GM21619 (cell line): ENCODE results near the gene MAPK11.
A peak's percentile ranks its signal among the peaks of the same experiment; 100 is the strongest.

Experiments used
- ATAC-seq: cut with Tn5 transposase; IDR thresholded peaks from one replicate; pipeline ENCODE4 v1.9.1; 2021; ENCODE audit not compliant: unreplicated experiment

The MAPK11 gene

DNA sequence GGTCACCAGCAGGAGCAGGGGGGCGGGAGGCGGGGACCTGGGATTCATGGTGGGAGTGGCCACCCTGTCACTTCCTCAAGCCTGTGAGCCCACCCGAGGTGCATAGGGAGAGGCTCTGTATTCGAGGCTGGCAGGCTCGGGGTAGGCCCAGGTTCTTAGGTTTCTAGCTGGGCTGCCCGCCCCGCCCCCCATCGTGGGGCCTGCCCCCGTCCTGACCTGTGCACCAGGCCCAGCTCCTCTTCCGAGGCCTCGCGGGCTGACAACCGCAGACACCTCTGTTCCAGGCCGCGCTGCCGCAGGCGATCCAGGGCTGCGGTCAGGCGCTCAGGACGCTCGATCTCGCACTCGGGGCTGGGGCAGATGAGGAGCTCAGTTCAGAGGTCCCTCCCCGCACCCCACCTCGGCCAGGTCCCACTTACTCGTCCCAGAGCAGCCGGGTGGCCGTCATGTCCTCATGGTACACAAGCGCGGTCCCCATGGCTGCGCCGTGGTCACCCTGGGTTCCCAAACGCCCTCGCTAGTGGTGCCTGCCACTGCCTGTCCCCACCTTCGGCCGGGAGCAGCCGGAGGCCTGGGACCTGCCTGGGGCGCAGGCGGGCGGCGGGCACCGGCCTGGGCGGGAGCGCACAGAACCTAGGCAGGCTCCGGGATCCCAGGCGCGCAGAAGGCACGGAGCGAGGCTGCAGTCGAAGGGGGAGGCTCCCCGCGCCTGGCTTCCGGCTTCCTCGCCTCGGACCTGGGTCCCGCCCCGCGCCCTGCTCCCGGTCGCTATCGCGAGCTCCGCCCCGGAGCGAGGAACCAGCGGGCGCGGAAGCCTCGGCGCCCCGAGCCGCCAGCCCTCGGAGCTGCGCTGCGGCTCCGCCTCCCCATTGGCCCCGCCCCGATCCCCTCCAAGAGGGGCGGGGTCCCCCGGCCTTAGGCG, 19.4 kb downstream of the MAPK11 start, which contains the start of gene HDAC10:
Gene HDAC10, minus strand, starts transcription at position 711 of the 922 bp plus-strand sequence. Its CDS starts 233 bp downstream, at position 478.
- peak; percentile 48 for ATAC-seq

DNA sequence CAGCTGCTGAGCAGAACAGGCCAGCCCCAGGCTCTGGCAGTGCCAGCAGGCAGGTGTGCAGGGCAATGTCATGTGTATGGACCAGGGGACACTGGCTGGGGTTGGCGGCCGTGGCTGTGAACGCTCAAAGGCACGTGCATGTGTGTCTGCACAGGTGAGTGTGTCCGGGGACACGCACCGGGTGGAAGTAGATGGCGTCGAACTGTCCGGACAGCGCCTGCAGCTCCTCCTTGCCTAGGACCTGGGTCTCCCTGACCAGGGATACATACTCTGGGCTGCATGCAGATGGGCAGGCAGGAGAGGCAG, 20.0 kb downstream of the MAPK11 start:
- no peak for ATAC-seq

DNA sequence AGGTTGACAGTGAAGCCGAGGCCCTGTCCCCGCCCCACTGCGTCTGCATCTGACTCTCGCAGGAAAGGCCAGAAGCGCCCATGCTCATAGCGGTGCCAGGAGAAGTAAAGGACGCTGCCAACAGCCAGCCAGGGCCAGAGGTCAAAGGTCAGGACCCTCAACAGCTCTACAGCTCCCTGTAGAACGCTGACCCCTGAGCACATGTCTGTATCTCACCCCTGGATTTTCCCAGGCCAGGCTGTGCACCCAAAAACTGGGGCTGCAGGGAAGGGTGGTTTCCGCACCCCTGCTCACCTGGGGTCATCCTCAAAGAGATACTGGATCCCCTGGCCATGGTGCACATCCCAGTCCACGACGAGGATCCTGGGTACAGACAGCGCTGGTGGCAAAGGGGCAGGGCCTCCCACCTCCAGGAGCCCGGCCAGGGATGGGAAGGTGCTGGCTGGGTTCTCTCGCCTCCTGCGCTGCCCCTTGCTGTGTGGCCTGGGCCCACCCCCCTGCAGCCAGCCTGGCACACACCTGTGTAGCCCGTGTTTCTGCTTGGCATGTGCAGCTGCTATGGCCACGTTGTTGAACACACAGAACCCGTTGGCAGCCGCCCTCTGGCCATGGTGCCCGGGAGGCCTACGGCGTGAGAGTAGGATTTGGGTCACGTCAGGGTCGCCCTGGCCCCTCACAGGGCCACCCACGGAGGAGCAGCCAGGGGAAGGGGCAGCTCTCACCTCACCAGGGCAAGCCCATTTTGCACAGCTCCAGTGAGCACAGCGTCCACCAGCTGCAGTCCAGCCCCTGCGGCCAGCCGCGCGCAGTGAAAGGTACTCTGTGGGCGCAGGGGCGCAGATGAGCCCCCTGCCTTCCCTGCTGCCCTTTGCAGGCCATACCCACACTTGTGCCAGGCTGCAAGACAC, 20.6 kb downstream of the MAPK11 start:
- no peak for ATAC-seq

DNA sequence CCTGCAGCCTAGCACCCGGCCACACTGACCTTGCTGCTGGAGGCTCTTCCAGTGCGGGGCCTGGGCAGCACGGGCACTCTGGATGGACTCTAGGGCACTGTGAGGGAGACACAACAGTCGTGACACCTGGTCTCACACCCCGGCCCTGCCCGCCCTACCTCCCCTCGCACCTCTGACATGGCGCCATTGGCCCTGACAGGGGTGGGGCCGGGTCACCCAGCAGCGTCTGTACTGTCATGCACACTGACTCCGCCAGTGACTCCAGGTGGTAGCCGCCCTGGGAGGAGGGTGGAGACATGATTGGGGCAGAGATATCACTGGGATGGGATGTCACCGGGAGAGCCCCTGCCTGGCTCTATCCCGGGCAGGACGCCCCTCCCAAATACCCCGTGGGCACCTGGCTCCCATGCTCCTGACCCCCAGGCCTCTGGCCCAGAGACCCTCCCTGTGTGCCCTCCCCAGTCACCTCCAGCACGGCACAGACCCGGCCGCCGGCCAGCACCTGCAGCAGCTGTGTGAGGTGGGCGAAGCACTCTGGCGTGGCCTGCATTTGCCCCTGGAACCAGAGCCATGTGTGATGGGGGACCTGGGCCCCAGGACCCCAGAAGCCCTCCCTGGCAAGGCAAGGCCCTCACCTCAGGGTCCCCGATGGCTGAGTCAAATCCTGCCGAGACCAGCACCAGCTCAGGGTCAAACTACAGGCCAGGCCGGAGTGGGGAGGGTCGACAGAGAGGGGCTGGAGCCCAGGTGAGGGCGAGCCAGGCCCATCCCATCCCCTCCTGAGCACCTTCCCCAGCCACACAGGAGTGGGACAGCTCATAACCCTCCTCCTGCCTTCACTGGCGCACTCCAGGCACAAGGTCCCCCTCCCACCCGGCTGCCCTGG, 21.7 kb downstream of the MAPK11 start:
- no peak for ATAC-seq

DNA sequence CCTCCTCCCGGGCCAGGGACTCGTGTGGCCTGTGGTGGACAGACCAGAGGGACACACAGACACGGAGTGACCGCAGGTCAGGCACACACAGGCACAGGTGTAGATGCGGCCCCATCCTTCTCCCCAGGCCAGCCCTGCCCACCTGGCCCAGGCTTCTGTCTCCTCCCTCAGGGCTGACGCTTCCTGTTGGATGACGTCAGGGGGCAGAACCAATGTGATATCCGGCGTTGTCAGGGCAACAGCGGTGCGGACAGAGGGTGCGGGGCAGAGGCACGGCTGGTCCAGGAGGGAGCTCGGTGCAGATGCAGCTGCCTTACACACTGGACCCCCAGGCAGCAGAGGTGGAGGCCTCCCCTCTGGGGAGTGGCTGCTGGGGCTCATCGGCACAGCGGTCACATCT, 22.4 kb downstream of the MAPK11 start:
- no peak for ATAC-seq

DNA sequence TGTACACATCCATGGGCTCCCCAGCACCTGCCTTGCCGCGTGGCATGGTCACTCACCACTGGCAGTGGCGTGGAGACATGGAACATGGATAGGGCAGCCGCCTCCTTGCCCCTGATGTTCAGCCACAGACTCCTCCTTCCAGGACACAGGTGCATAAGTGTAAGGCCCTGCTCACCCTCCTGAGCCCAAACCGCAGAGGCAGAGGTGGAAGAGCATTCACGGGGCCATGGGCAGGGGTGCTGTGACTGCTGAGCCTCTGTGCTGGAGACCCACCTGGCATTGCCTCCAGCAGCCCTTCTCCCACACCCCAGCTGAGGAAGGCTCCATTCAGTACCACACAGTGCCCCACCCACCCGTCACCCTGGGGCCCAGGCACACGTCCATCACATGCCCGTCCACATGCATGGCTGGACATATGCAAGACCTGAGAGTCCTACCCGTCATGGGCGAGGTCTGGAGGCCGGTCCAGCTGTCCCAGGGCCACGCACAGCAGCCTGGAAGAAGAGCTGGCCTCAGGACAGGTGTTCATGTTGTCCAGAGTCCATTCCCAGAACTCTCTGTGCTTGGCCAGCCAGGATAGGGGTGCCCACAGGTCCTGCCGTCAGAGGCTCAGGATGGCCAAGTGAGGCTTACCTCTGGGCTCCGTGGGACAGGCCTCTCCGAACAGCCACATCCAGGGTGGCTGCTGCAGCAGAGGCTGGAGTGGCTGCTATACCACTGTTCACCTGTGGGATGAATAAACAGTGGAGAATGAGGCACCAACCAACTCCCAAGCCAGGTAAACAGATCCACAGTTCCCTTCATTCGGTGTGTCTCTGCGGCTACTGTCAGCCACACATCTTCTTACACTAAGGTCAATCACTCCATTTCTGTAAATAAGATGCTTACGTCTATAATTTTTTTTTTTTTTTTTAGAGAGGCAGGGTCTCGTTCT, 23.7 kb downstream of the MAPK11 start:
- no peak for ATAC-seq

DNA sequence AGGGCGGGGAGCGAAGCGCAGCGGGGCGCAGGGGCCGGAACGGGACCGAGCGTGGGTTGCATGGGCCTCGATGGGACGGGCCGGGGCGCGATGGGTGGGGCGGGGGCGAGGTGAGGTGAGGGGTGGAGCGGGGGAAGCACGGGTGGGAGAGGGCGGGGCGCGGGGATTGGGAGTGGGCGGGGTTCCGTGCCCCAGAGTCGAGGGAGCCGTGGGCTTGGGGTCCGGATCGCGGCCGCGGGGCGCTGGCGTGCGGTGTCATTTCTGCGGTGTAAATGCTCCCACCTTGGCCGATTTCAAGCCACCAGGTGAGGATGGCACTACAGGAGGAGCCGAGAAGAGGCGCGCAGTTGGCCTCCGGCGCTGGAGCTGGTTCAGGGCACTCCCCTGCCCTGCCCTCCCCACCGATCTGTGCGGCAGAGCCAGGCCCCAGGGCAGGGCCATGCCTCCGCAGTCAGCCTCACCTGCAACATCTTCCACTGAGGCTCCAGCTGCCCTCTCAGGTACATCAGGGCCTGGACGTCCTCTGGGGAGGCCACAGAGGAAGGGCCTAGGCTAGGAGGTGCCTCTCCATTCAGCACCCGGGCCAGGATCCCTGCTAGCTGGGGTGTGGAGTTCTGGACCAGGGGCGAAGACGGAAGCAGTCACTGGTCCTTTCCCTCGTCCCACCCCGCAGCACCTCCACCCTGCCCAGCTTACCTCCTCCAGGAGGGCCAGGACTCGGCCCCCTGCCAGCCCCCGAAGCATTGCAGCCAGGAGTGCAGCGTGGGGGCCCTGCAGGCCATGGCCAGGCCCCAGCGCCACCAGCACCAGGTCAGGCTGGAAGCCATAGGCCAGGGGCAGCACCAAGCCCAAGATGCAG, 24.7 kb downstream of the MAPK11 start:
- peak; percentile 2 for ATAC-seq

DNA sequence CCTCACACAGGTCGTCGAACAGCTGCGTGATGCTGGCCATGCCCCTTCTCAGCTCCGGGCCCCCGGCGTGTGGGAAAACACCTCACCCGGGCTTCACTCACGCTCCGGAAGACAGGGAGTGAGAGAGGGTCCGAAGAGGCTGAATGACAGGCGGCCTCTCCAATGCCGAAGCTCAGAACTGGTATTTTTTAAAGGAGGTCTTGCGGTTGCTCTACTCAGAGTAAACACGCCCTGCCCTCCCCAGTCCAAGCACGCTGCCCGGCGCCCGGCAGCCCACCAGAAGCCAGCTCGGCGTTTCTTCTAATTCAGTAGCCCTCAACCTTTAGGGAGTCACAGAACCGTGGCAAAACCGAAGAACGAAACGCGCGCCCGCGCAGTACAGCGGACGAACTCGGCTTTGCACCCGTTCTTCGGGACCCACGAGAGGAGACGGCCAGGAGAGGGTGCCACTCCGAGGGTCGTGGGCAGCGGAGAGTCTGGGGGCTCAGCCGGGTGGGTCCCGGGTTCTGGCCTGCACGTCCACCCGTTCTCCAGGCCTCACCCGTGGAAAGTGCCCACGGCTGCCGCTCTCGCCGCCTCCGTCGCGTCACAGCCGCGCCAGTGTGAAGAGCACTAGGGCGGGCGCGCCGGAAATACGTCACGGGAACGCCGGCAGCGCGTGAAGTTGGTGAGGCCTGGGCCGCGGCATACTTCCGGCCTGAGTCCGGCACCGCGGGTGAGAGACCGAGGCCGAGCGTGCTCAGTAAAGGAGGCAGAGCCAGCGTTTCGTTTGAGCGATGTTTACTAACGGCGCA, 25.6 kb downstream of the MAPK11 start, which contains the start of gene TUBGCP6:
Gene TUBGCP6, minus strand, starts transcription at position 604 of the 794 bp plus-strand sequence. Its CDS starts 564 bp downstream, at position 40.
- ATAC-seq: peak; percentile 58

DNA sequence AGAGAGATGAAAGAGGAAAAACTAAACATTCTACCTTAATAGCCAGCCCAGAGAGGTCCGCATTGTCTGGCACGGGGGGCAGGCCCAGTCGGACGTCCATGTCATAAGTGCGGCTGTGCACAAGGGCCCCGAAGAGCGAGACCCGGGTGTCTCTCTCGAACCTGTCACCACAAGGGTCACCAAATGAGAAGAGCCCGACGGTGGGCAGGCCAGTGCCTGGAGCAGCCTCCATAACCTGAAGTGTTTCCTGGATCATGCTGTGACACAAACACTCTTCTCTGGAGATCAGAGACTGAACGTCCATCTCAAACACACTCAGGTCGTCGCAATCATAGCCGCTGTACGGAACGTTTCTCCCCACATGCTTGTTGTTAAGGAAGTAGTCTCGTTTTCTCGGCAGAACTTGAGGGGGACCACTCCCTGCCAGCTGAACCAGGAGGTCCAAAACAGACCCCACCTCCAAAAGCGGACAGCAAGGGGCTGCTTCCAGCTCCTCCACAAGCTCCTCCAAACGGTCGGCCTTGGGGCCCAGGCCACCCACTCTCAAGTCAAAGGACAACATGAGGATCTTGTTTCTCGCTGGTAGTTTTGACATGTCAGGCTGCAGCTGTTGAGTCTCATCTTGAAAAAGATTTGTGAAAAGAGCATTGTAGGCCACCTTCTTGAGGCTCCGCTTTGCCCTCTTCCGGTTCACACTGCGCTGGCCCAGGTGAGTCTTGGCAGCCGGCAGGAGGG, 26.3 kb downstream of the MAPK11 start:
- ATAC-seq: no peak

DNA sequence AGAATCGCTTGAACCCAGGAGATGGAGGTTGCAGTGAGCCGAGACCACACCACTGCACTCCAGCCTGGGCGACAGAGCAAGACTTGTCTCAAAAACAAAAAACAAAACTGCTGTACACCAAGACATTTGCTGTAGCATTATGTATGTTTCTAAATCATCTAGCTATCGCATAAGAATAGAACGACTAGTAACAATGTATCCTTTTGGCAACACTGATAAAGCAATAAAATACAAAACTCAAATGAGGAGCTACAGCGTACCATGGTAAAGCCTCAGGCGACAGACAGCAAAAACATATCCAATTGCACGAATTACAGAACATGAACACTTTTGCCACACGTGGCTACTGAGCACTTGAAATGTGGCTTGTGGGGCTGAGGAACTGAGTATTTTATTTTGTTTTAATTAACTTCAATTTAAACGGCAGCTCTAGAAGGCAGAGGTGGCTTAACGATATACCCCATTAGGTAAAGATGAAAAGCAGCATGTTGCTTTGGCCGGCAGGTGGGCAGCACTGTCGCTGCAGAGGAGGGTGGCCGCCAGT, 27.7 kb downstream of the MAPK11 start:
- no peak for ATAC-seq

DNA sequence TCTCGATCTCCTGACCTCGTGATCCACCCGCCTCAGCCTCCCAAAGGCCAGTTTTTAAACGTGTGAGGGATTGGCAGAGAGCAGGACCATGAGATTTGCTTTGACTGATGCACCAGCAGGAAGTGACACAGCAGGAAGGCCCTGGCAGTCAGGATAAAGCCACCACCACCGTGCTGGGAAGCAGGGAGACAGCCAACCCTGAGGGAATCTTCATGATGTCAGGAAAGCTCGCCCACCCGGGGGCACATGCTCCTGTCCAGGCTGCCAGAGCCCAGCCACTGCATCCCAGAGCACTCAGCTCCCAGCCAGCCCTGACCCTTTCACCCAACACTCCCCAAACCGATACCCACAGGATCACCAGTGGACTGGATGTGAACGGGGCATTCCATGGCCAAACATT, 31.4 kb downstream of the MAPK11 start:
- ATAC-seq: no peak

DNA sequence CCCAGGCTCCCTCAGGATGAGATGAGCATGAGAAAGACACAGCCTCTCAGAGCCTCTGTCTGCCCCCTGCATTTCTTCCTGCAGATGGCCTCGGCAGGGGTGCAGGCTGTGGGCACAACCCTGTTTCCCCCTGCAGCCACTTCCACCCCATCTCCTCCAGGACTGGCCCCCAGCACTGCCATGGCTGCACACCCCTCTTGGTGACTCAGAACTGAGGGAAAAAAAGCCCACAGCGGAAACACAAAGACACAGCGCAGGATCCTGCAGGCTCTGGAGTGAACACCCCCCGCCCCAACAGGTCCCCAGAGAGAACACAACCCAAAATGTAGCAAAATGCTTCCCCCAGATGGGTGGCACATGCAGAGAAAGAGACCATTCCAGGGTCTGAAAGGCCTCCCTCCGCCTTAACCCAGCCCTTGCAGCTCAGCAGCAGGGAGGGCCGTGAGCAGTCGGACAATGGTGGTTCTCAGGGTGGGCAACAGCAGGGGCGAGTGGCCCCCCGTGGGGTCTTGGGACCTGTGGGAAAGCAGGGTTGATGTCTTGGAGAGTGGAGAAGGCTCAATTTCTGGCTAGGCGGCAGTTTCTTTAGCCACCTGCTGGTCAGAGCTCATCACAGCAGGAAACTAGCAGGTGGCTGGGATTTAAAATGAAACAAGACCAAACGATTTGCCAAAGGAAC, 33.3 kb downstream of the MAPK11 start:
- no peak for ATAC-seq

DNA sequence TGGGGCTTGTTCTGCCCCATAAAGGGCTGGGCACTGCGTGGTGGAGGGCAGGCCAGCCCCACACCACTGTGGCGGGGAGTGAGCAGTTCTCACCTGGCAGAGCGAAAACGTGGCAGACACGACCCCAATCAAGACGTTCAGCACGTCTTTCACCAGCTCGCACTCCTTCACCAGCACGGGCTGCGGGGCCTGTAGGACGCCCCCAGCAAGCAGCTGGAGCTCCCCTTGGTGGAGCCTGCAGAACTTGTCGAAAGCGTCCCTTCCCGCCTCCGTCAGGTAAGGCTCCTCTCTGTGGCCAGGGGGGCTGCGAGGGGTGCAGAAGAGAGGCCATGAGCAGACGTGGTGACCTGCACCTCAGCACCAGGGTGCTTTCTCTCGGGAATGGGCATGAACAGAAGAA, 37.0 kb downstream of the MAPK11 start:
- no peak for ATAC-seq

DNA sequence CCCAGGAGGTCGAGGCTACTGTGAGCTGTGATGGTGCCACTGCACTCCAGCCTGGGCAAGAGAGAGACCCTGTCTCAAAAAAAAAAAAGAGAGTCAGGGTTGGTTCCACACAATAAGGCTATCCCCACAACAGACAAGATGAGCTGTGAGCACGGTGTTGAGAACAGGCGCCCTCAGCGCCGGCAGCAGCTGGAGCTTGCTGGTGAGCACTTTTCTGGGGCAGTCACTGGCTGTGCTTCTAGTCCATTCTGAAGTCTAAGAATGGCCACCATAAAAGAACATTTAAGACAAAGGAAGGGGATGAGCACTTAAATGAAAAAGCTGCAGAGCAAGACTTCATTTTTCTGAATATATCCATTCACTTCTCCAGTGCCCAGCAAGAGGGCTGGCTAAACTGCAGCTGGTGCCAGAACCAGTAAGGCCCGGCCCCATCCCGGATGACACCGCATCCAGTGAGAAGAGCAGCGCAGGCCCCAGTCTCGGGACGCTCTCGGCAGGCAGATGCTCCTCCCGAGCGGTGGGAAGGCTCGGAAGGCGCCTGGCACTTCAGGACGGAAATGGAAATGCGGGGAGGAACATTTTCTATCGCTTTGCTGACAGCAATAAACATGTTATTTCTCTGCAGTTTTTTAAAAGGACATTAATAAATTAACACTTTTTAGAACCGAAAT, 37.6 kb downstream of the MAPK11 start:
- no peak for ATAC-seq

DNA sequence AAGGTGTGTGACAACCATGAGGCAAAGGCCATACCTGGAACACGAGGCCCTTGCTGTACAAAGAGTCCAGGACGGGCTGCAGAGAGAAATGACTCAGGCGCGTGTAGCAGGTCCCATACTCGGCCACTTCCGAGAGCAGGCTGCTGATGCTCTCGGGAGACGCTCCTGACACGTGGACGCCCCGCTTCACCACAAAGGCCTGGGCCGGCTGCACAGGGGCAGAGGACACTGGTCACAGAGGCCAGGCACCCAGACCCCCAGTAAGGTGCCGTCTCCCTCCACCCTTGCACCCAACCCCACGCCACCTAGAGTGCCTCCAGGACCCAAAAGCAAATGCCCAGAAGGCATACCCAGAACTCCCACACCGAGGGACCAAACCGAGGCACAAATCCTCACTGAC, 40.8 kb downstream of the MAPK11 start:
- ATAC-seq: no peak

DNA sequence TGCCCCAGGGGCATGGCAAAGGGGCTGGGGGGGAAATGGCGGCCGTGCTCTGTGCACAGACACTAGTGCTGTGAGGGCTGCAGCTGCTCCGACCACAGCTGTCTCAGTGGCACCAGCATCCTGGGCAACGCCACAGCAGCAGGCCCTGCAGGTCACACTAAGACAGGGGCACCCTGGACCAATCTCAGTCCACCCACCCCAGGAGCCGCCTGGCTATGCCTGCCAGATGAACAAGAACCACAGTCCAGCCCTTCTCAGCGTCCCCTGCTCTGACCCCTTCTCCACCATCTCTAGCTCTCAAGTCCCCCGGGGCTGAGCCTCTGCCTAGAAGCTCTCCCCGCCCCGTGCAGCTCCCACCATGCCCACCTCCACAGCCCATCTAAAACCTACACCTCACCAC, 41.8 kb downstream of the MAPK11 start:
- ATAC-seq: no peak
